HFF-Myc (cell line): ENCODE results near the gene ENO1.

Experiments
- DNase-seq: peaks from one replicate; pipeline ENCODE4 v3.0.0-alpha.2; 2011; ENCODE audit warnings: low read depth; ENCODE audit errors: extremely low read depth
- H3K4me3 ChIP-seq: replicated peaks from 2 replicates; pipeline ENCODE4 v1.5.1; 2011; ENCODE audit warnings: low read depth, mild to moderate bottlenecking, control low read depth, low read length
- CTCF ChIP-seq: IDR thresholded peaks from 2 replicates; pipeline ENCODE4 v1.5.1; 2012; ENCODE audit warnings: mild to moderate bottlenecking, low read depth, low read length, control low read depth; ENCODE audit errors: missing control alignments

ENO1 gene

GRCh38 chr1:8870103-8870502, 8.4 kb downstream of the ENO1 start:
- no peak for TF ChIP-seq CTCF
- DNase-seq, result no peak
- H3K4me3 ChIP-seq, result no peak overlapping the region

- H3K4me3 ChIP-seq, result no peak overlapping the region
- no peak for TF ChIP-seq CTCF
- DNase-seq, result no peak
Observed at GRCh38 chr1:8867878-8868567, 10.5 kb downstream of the ENO1 start.

- no peak for DNase-seq
- TF ChIP-seq CTCF, result no peak
- no peak overlapping the region for H3K4me3 ChIP-seq
Observed at GRCh38 chr1:8866792-8867415, 11.6 kb downstream of the ENO1 start.

GRCh38 chr1:8866173-8866791, 12.2 kb downstream of the ENO1 start:
- DNase-seq, result no peak
- no peak for TF ChIP-seq CTCF
- H3K4me3 ChIP-seq, result no peak overlapping the region

- no peak overlapping the region for H3K4me3 ChIP-seq
- TF ChIP-seq CTCF, result no peak
- no peak for DNase-seq
Observed at GRCh38 chr1:8864713-8865344, 13.7 kb downstream of the ENO1 start.

GRCh38 chr1:8863794-8864233, 14.7 kb downstream of the ENO1 start:
- no peak for DNase-seq
- H3K4me3 ChIP-seq, result no peak overlapping the region
- no peak for TF ChIP-seq CTCF
